Cerebellar nuclear complex (tissue), 1 donor: Measurements from ENCODE around the gene IFT80.

ENCODE experiments used
- DNase-seq, 2 experiments: peaks; one replicate each; lab custom pipeline; 2025; lab: John Stamatoyannopoulos, UW

Gene IFT80

GRCh38 chr3:160400702-160401150, 1.7 kb upstream of the IFT80 start:
- no peak for DNase-seq

GRCh38 chr3:160400030-160400701, 1.1 kb upstream of the IFT80 start:
- DNase-seq = no peak

GRCh38 chr3:160398820-160399124, 253 bp downstream of the IFT80 start:
- DNase-seq = no peak

GRCh38 chr3:160395297-160395696, 3.7 kb downstream of the IFT80 start:
- no peak for DNase-seq

GRCh38 chr3:160394009-160394392, 5.0 kb downstream of the IFT80 start:
- DNase-seq = no peak

GRCh38 chr3:160393346-160394008, 5.5 kb downstream of the IFT80 start:
- no peak for DNase-seq

- no peak for DNase-seq
Measured at GRCh38 chr3:160392798-160393197, 6.2 kb downstream of the IFT80 start.

- DNase-seq = no peak
Measured at GRCh38 chr3:160390565-160391138, 8.4 kb downstream of the IFT80 start.

GRCh38 chr3:160384639-160385318, 14.2 kb downstream of the IFT80 start:
- no peak for DNase-seq

- no peak for DNase-seq
Measured at GRCh38 chr3:160381470-160381869, 17.6 kb downstream of the IFT80 start.

GRCh38 chr3:160379628-160380214, 19.3 kb downstream of the IFT80 start:
- no peak for DNase-seq

- no peak for DNase-seq
Measured at GRCh38 chr3:160378331-160379109, 20.5 kb downstream of the IFT80 start.

GRCh38 chr3:160376681-160377080, 22.3 kb downstream of the IFT80 start:
- no peak for DNase-seq

GRCh38 chr3:160374925-160375324, 24.1 kb downstream of the IFT80 start:
- no peak for DNase-seq

GRCh38 chr3:160374472-160374871, 24.6 kb downstream of the IFT80 start:
- DNase-seq = no peak

- DNase-seq = no peak
Measured at GRCh38 chr3:160373655-160374054, 25.4 kb downstream of the IFT80 start.

GRCh38 chr3:160372780-160373179, 26.2 kb downstream of the IFT80 start:
- DNase-seq = no peak

- no peak for DNase-seq
Measured at GRCh38 chr3:160370987-160371857, 27.8 kb downstream of the IFT80 start.

- no peak for DNase-seq
Measured at GRCh38 chr3:160369784-160370183, 29.2 kb downstream of the IFT80 start.

- no peak for DNase-seq
Measured at GRCh38 chr3:160368804-160369203, 30.2 kb downstream of the IFT80 start.
